MM.1S (cell line): ENCODE results near the gene PYHIN1.

Experiments
- EZH2 ChIP-seq: fragments of 300-600 bp; sonication (generic); optimal IDR thresholded peaks from 2 replicates; pipeline ENCODE3; 2017; ENCODE audit warnings: low read depth, mild to moderate bottlenecking, antibody characterized with exemption, low read length, mixed read lengths
- EZH2phosphoT487 ChIP-seq: fragments of 300-600 bp; sonication (generic); IDR thresholded peaks from 2 replicates; pipeline ENCODE4 v1.6.1; 2018; ENCODE audit warnings: antibody characterized with exemption, low read length
- TF ChIP-seq, protein P1 (sequence below): fragments of 300-600 bp; sonication (generic); IDR thresholded peaks from 2 replicates; pipeline ENCODE4 v1.5.1; 2016; ENCODE audit warnings: antibody characterized with exemption, low read length, mixed read lengths

DNA sequence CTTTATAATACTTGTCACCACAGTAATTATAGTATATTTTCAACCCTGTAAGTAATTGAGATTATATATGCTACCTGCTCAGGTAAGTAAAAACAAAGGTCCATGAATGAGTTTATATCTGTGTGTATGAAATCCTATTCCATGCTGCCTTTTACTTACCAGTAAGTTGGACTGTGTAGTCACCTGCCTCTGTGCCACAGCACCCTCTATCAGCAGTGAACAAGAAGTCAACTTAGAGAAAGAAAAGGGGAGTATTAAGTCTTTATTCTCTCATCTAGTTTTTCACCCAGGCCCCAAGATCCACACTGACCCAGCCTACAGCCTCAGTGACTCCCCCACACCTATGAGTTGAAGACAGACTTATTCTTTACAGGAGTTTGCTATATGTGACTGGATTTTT, 41.5 kb downstream of the PYHIN1 start:
- TF ChIP-seq, protein P1, sequence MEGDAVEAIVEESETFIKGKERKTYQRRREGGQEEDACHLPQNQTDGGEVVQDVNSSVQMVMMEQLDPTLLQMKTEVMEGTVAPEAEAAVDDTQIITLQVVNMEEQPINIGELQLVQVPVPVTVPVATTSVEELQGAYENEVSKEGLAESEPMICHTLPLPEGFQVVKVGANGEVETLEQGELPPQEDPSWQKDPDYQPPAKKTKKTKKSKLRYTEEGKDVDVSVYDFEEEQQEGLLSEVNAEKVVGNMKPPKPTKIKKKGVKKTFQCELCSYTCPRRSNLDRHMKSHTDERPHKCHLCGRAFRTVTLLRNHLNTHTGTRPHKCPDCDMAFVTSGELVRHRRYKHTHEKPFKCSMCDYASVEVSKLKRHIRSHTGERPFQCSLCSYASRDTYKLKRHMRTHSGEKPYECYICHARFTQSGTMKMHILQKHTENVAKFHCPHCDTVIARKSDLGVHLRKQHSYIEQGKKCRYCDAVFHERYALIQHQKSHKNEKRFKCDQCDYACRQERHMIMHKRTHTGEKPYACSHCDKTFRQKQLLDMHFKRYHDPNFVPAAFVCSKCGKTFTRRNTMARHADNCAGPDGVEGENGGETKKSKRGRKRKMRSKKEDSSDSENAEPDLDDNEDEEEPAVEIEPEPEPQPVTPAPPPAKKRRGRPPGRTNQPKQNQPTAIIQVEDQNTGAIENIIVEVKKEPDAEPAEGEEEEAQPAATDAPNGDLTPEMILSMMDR: peak; percentile 40
- no peak for TF ChIP-seq EZH2
- TF ChIP-seq EZH2phosphoT487: no peak
